GM10248 (cell line): ENCODE measurements around the gene RICTOR.

Experiments
- CTCF ChIA-PET: fragments of 300-600 bp; sonication (Branson Sonifier 250); formaldehyde crosslinking; extraction: SDS; loops from one replicate; lab custom pipeline; 2021; ENCODE audit warnings: antibody characterized with exemption; lab: Yijun Ruan, JAX
- POLR2A ChIA-PET: fragments of 350-650 bp; sonication (Branson Sonifier 250); formaldehyde crosslinking; extraction: SDS; loops from one replicate; lab custom pipeline; 2020; ENCODE audit warnings: antibody characterized with exemption; lab: Yijun Ruan, JAX
- DNase-seq: peaks from one replicate; pipeline ENCODE4 v3.0.0; 2012; ENCODE audit errors: extremely low spot score
- CTCF ChIP-seq: IDR thresholded peaks from 2 replicates; pipeline ENCODE4 v1.5.1; 2012; ENCODE audit warnings: mild to moderate bottlenecking, low read depth; ENCODE audit errors: extremely low read depth, missing control alignments, control extremely low read depth

RICTOR gene

GRCh38 chr5:39025456-39025855 is 48.7 kb downstream of the RICTOR start:
- no peak for TF ChIP-seq CTCF
- ChIA-PET CTCF (no interaction called here), POLR2A (no interaction called here)
- DNase-seq, result no peak

GRCh38 chr5:39024884-39025283 is 49.3 kb downstream of the RICTOR start:
- CTCF ChIA-PET, result no interaction called here
- no peak for TF ChIP-seq CTCF
- DNase-seq, result no peak
- POLR2A ChIA-PET, result no interaction called here

- DNase-seq, result no peak
- CTCF ChIA-PET, result no interaction called here
- POLR2A ChIA-PET, result no interaction called here
- no peak for TF ChIP-seq CTCF
These were observed 50.2 kb downstream of the RICTOR start for GRCh38 chr5:39024005-39024404.

- POLR2A ChIA-PET, result no interaction called here
- TF ChIP-seq CTCF, result no peak
- CTCF ChIA-PET, result no interaction called here
- no peak for DNase-seq
These were observed 51.1 kb downstream of the RICTOR start for GRCh38 chr5:39023121-39023520.

- TF ChIP-seq CTCF, result no peak
- POLR2A ChIA-PET, result no interaction called here
- DNase-seq, result no peak
- CTCF ChIA-PET, result no interaction called here
These were observed 52.0 kb downstream of the RICTOR start for GRCh38 chr5:39022151-39022550.

GRCh38 chr5:39021413-39021812 is 52.8 kb downstream of the RICTOR start:
- POLR2A ChIA-PET, result no interaction called here
- TF ChIP-seq CTCF, result no peak
- DNase-seq, result no peak
- CTCF ChIA-PET, result no interaction called here

DNA sequence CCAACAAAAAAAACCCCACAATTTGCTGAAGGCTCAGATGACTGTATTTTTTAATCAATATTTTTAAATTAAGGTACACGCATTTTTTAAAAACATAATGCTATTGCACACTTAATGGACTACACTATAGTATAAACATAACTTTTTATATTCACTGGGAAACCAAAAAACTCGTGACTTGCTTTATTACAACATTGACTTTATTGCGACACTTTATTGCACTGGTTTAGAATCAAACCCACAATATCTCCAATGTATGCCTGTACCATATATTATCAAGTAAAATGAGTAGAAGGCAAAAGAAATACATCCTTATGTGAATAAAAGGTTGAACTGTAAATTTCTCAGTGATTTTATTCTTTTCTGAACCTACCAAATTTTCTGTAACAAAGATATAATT is 53.7 kb downstream of the RICTOR start:
- no peak for DNase-seq
- POLR2A ChIA-PET, result no interaction called here
- CTCF ChIA-PET, result no interaction called here
- TF ChIP-seq CTCF, result no peak
